HG03159 (cell line): ENCODE measurements around the gene GSDMA.
"Not testable (repeated sequence)": the region's sequence is repeated elsewhere in the genome, so short reads cannot be mapped to it uniquely, and the experiment has no call there.

ENCODE experiments used
- ATAC-seq: cut with Tn5 transposase; IDR thresholded peaks from one replicate; pipeline ENCODE4 v1.9.1; 2021; ENCODE audit warnings: mild to moderate bottlenecking, moderate library complexity; ENCODE audit not compliant: unreplicated experiment

Gene GSDMA

DNA sequence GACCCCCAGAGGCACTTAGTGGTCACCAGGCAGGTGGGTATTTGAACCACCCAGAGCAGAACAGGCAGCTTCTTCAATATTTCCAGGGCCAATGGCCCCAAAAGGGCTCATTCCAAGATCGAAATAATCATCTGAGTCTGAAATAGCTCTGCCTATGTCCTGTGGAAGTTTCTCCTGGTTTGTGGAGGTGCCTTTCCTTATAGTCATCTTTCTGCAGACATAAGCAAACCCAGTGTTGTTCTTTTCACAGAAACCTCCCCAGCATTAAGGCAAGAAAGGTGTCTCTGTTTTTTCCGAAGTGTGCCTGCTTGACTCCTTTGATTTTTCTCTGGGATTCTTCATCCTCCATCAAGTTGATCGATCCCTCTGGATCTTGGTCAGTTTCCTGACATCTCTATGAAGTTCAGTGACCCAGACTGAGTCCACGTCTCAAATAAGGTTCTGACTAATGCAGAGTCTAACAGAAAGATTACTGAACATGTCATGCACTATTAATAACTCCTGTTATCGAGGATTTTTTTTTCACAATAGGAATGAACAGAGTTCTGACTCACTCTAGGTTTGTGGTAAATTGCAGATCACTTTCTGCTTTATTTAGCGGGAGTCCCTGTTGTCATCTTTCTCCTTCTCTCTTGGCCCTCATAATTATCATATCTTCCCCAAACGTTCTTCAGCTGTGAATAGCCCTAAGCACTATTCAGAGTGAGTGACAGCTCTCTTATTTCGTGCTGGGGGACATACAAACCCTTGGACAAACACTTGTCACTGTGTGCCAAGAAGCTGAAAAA, 33.8 kb upstream of the GSDMA start:
- no peak for ATAC-seq

- no peak for ATAC-seq
Observed at GRCh38 chr17:39929646-39930407, 33.0 kb upstream of the GSDMA start.

GRCh38 chr17:39933912-39934311, 28.9 kb upstream of the GSDMA start:
- no peak for ATAC-seq

DNA sequence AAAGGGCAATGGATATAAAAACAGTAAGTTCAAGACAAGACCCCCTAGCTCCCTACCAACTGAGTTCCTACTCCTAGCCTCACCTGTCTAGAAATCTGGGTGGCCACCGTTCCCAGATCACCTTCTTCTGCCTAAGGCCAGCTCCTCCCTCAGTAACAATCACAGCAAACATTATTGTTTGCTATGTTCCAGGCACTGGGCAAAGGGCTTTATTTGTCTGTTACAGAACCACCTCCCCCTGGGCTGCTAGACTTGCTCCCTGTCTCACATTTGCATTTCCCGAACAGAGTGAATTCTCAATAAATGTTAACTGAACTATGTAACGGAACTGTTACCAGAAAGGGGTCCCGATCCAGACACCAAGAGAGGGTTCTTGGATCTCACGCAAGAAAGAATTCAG, 28.5 kb upstream of the GSDMA start:
- ATAC-seq: no peak

DNA sequence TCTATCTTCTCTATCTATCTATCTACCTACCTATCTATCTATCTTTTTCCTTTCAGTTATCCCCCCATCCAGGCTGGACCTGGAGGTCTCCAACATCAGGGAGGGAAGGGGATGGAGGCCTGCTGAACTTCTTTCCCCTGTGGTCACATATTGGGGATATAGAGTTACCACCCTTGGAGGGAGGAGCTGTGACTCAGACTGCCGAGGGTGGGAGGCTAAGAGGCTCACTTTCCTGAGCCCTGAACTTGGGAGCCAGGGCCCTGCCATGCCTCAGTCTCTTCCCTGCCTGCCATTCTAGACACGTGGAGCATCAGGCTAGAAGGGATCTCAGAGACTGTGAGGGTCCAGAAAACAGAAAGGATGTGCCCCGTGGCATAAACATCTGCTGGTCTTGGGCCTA, 26.9 kb upstream of the GSDMA start:
- ATAC-seq: no peak

- ATAC-seq: no peak
Observed at GRCh38 chr17:39937447-39937846, 25.4 kb upstream of the GSDMA start.

- no peak for ATAC-seq
Observed at GRCh38 chr17:39938140-39938869, 24.5 kb upstream of the GSDMA start.

- no peak for ATAC-seq
Observed at GRCh38 chr17:39939106-39939505, 23.7 kb upstream of the GSDMA start.

DNA sequence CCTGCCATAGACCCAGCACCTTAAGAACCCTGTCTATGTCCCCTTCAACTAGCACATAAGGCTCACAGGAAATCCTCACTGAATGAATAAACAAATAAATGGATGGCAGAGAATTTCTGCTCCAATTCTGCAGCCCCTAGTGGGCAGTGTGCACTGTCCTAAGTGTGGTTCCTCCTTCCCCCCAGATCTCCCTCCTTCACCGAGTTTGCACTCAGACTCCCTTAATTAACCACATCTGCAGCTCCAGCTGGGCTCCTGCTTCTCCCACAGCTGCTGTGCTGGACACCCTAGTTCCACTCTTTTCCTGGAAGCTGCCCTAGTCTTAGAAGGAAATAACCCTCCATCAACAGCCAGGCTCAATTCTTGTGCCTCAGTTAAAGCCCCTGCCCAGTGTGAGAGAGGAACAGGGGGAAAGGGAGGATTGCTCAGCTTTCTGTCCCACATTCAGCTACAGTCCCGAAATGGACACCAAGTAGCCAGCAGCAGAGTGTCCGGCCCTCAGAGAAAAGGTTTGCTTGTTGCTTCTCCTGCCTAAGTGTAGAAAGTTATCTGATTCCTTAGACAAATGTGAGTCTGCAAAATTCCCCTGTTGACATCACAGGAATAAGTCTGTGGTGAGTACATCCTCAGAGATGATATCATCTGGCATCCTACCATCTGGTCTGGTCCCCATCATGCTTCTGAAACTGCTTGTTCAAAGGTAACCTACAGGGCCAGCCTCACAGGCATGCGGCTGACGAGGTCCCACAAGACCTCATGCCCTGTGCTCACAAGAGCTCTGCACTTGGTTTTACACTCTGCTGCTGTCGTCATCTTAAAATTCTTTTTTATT, 23.0 kb upstream of the GSDMA start:
- no peak for ATAC-seq

DNA sequence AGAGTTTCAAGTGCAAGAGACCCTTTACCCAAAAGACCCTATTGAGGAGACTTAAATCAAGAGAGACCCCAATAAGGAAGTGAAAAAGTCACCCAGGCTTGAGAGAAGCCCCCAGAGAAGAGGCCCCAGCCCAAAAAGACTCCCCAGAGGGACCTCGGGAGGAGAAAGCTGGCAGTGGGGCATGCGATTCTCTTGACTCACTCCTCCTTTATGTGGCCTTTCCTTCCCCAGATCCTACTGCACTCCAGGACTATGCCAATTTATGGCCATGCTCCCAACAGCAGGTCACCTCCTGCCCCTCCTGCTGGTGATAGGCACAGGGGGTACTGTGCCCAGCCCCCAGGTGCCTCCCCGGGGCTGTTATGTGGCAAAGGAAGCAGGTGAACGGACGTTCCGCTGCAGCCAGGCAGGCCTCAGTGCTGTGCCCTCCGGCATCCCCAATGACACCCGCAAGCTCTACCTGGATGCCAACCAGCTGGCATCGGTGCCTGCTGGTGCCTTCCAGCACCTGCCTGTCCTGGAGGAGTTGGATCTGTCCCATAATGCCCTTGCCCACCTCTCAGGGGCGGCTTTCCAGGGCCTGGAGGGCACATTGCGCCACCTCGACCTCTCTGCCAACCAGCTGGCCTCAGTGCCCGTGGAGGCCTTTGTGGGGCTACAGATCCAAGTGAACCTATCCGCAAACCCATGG, 19.0 kb upstream of the GSDMA start:
- ATAC-seq: no peak

GRCh38 chr17:39944393-39944711, 18.5 kb upstream of the GSDMA start:
- ATAC-seq: no peak

- ATAC-seq: no peak
Observed at GRCh38 chr17:39946551-39947330, 16.1 kb upstream of the GSDMA start.

- not testable (repeated sequence) for ATAC-seq
Observed at GRCh38 chr17:39948489-39948828, 14.3 kb upstream of the GSDMA start.

GRCh38 chr17:39949028-39949427, 13.8 kb upstream of the GSDMA start:
- no peak for ATAC-seq

GRCh38 chr17:39950871-39951348, 11.9 kb upstream of the GSDMA start:
- ATAC-seq: no peak

- no peak for ATAC-seq
Observed at GRCh38 chr17:39951924-39952679, 10.7 kb upstream of the GSDMA start.

DNA sequence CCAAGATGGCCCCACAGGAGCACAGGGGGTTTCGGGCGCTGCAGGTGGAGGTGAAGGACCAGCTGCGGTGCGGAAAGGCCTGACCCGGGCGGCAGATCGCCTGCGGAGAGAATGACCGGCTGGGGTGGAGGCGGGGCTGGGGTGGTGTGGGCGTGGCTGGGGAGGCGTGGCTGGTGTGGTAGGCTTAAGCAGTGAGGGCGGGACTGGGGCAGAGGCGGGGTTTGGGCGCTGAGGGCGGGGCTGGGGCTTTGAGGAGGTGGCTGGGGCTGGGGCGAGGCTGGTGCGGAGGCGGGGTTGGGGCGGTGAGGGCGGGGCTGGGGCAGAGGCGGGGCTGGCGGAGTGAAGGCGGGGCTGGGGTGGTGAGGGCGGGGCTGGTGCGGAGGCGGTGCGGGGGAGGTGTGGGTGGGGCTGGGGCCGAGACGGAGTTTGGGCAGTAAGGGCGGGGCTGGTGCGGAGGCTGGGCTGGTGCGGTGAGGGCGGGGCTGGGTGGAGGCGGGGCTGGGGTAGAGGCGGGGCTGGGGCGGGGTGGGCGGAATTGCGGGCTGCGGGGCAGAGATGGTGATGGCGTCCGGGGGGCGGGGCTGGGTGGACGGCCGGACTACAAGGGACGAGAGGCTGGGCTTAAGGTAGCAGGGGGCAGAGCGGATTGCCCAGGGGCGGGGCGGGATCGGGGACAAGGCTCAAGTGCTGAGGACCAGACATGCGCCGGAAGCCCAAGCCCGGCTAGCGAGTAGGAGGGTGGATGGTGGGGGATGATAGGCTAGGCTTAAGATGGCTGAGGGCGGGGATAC, 9.9 kb upstream of the GSDMA start:
- peak; percentile 69 for ATAC-seq

- ATAC-seq: no peak
Observed at GRCh38 chr17:39953471-39953888, 9.3 kb upstream of the GSDMA start.
